ENCODE results near the gene STON2. TPM values are rescaled to one million over a fixed set of nuclear protein-coding genes. Genes with fewer than 3 reads are reported as not detected.

The STON2 gene
- total and polyA plus RNA-seq, 12 donors: 0.33 to 14.5 (median 5.7) TPM

- H3K9me3 ChIP-seq: peaks cover 0 to 3% (median 0%) of the 10 kb centered on the region in 11 donors
- peaks cover 0 to 15% (median 0%) of the 10 kb centered on the region in 7 donors for H3K27me3 ChIP-seq
- no peaks in the 10 kb centered on the region for H3K36me3 ChIP-seq
- no peak for TF ChIP-seq CTCF (IDR thresholded peaks at IDR 0.05)
- 76 to 79% methylated on average over 7 of the region's 7 CpGs for WGBS, 2 donors
- ATAC-seq: no peak
- no peak overlapping the region for H3K27ac ChIP-seq
- H3K4me3 ChIP-seq: no peak overlapping the region
- intact Hi-C loops (cut with DNase I): no loop called here
- DNase-seq: no peak
- H3K4me1 ChIP-seq: peaks cover 0 to 20% (median 0%) of the 10 kb centered on the region in 9 donors
Observed at GRCh38 chr14:81313200-81313599, 86.9 kb downstream of the STON2 start.

- WGBS, 2 donors: 79 to 85% methylated on average over 3 of the region's 3 CpGs
- H3K9me3 ChIP-seq: peaks cover 0 to 3% (median 0%) of the 10 kb centered on the region in 11 donors
- H3K4me1 ChIP-seq: peaks cover 0 to 20% (median 0%) of the 10 kb centered on the region in 9 donors
- no peaks in the 10 kb centered on the region for H3K36me3 ChIP-seq
- intact Hi-C loops (cut with DNase I): no loop called here
- ATAC-seq (no peak), DNase-seq (no peak)
- H3K27me3 ChIP-seq: peaks cover 0 to 15% (median 0%) of the 10 kb centered on the region in 7 donors
- no peak overlapping the region for H3K27ac ChIP-seq
- TF ChIP-seq CTCF (IDR thresholded peaks at IDR 0.05): no peak
- H3K4me3 ChIP-seq: no peak overlapping the region
Observed at GRCh38 chr14:81312289-81312876, 87.7 kb downstream of the STON2 start.

GRCh38 chr14:81311778-81312177 is 88.3 kb downstream of the STON2 start:
- H3K27ac ChIP-seq: no peak overlapping the region
- peaks cover 0 to 15% (median 0%) of the 10 kb centered on the region in 7 donors for H3K27me3 ChIP-seq
- no peaks in the 10 kb centered on the region for H3K9me3 ChIP-seq
- 56 to 58% methylated on average over 5 of the region's 5 CpGs for WGBS, 2 donors
- peaks cover 0 to 20% (median 0%) of the 10 kb centered on the region in 9 donors for H3K4me1 ChIP-seq
- no peaks in the 10 kb centered on the region for H3K36me3 ChIP-seq
- no peak for TF ChIP-seq CTCF (IDR thresholded peaks at IDR 0.05)
- intact Hi-C loops (cut with DNase I): no loop called here
- no peak for DNase-seq
- H3K4me3 ChIP-seq: no peak overlapping the region
- no peak for ATAC-seq

GRCh38 chr14:81311141-81311540 is 89.0 kb downstream of the STON2 start:
- Histone ChIP-seq H3K9me3 (no peaks in the 10 kb centered on the region), H3K4me3 (no peak overlapping the region), H3K27ac (no peak overlapping the region), H3K36me3 (no peaks in the 10 kb centered on the region), H3K27me3 (peaks cover 0 to 15% (median 0%) of the 10 kb centered on the region in 7 donors), H3K4me1 (peaks cover 0 to 20% (median 0%) of the 10 kb centered on the region in 9 donors)
- DNase-seq (no peak), ATAC-seq (peak in 4 of 8 donors; percentile 39 to 77 (median 46))
- WGBS, 2 donors: 21 to 22% methylated on average over 3 of the region's 3 CpGs
- TF ChIP-seq CTCF (IDR thresholded peaks at IDR 0.05): no peak
- intact Hi-C loops (cut with DNase I): no loop called here
